Neutrophil (primary cell): Measurements from ENCODE around the gene GLRA3.

ENCODE experiments used
- H3K27ac ChIP-seq: fragments of 200-600 bp; sonication (generic); 2 replicates; pipeline ENCODE4 v1.5.1; 2016; ENCODE audit warnings: mild to moderate bottlenecking, moderate library complexity
- H3K27me3 ChIP-seq: fragments of 200-600 bp; sonication (generic); 2 replicates; pipeline ENCODE4 v1.6.0; 2016; ENCODE audit warnings: mild to moderate bottlenecking
- H3K36me3 ChIP-seq: fragments of 200-600 bp; sonication (generic); 2 replicates; pipeline ENCODE4 v1.5.1; 2017
- H3K4me1 ChIP-seq, 2 experiments: fragments of 200-600 bp in 1 of 2; sonication (generic) in 1 of 2; 1 replicate in 1 of 2; 2 replicates in 1 of 2; pipeline versions ENCODE4 v1.5.1 to v1.6.1; 2013 to 2016; ENCODE audit warnings: low read depth in 1 of 2, low read length in 1 of 2, mild to moderate bottlenecking in 1 of 2, moderate library complexity in 1 of 2; ENCODE audit not compliant: control insufficient read depth in 1 of 2, insufficient read depth in 1 of 2
- H3K4me3 ChIP-seq, 2 experiments: fragments of 200-600 bp in 1 of 2; sonication (generic) in 1 of 2; 1 replicate in 1 of 2; 2 replicates in 1 of 2; pipeline ENCODE4 v1.5.1; 2013 to 2016; ENCODE audit warnings: low read depth in 1 of 2, low read length in 1 of 2, mild to moderate bottlenecking in 1 of 2, moderate library complexity in 1 of 2
- H3K9me3 ChIP-seq: fragments of 200-600 bp; sonication (generic); 2 replicates; pipeline ENCODE4 v1.5.1; 2016
- TF ChIP-seq, protein P1 (sequence below): fragments of 200-600 bp; sonication (generic); IDR thresholded peaks from 2 replicates; pipeline ENCODE4 v1.5.1; 2016; ENCODE audit warnings: antibody characterized with exemption

Gene GLRA3

DNA sequence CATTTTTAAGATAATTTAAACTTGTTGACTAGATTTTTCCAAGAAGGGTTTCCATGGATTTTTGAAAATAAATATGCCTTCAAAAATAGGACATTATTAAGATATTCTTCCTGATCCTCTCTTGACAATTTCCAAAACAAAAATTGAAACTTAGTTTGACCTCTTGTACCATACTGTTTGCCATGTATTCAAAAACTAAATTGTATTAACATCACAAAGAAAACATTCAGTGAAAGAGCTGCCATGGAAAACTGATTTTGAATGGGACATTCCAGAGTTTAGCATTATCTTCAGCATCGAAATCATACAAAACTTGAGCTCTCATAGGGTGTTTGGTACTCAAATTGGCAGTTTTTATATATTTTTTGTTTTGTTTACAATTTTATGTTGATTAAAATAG is 238.7 kb downstream of the GLRA3 start:
- Histone ChIP-seq H3K9me3 (no peaks in the 10 kb centered on the region), H3K4me3 (no peak overlapping the region), H3K27ac (peak overlapping the region; percentile 71), H3K27me3 (no peaks in the 10 kb centered on the region), H3K4me1 (peaks cover 34 to 40% of the 10 kb centered on the region in 2 experiments), H3K36me3 (no peaks in the 10 kb centered on the region)
- TF ChIP-seq, protein P1, sequence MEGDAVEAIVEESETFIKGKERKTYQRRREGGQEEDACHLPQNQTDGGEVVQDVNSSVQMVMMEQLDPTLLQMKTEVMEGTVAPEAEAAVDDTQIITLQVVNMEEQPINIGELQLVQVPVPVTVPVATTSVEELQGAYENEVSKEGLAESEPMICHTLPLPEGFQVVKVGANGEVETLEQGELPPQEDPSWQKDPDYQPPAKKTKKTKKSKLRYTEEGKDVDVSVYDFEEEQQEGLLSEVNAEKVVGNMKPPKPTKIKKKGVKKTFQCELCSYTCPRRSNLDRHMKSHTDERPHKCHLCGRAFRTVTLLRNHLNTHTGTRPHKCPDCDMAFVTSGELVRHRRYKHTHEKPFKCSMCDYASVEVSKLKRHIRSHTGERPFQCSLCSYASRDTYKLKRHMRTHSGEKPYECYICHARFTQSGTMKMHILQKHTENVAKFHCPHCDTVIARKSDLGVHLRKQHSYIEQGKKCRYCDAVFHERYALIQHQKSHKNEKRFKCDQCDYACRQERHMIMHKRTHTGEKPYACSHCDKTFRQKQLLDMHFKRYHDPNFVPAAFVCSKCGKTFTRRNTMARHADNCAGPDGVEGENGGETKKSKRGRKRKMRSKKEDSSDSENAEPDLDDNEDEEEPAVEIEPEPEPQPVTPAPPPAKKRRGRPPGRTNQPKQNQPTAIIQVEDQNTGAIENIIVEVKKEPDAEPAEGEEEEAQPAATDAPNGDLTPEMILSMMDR: no peak
